Glutamatergic neuron (in vitro differentiated cells): Measurements from ENCODE around the gene C1QTNF12. TPM values are rescaled to one million over a fixed set of nuclear protein-coding genes. Genes with fewer than 3 reads are reported as not detected.

Source experiments
- DNase-seq: peaks from one replicate; pipeline ENCODE4 v3.0.0; 2022
- H3K27ac Mint-ChIP-seq: one replicate; pipeline ENCODE4 v1.8.0; 2020; ENCODE audit warnings: mild to moderate bottlenecking, mixed read lengths, inconsistent platforms; ENCODE audit not compliant: unreplicated experiment
- H3K27me3 Mint-ChIP-seq: one replicate; pipeline ENCODE4 v1.8.0; 2020; ENCODE audit warnings: mild to moderate bottlenecking, moderate library complexity, mixed read lengths, inconsistent platforms; ENCODE audit not compliant: unreplicated experiment
- H3K36me3 Mint-ChIP-seq: one replicate; pipeline ENCODE4 v1.8.0; 2020; ENCODE audit warnings: mild to moderate bottlenecking, mixed read lengths, inconsistent platforms; ENCODE audit not compliant: unreplicated experiment
- H3K4me1 Mint-ChIP-seq: one replicate; pipeline ENCODE4 v1.8.0; 2020; ENCODE audit warnings: mild to moderate bottlenecking, low read depth, mixed read lengths, inconsistent platforms; ENCODE audit not compliant: unreplicated experiment
- H3K4me3 Mint-ChIP-seq: one replicate; pipeline ENCODE4 v1.8.0; 2020; ENCODE audit warnings: mild to moderate bottlenecking, mixed read lengths, inconsistent platforms; ENCODE audit not compliant: unreplicated experiment
- H3K9me3 Mint-ChIP-seq: one replicate; pipeline ENCODE4 v1.8.0; 2020; ENCODE audit warnings: mild to moderate bottlenecking, moderate library complexity, mixed read lengths, inconsistent platforms; ENCODE audit not compliant: unreplicated experiment
- total RNA-seq: library from RNA; stranded (reverse); fragmentation: NEBNext Ultra II Directional; extraction: Animal tissue kit (Norgen Biotek cat#: 25700); gene quantifications from one replicate; pipeline ENCODE4 v1.2.1, GENCODE V29; 2021; ENCODE audit not compliant: unreplicated experiment
- TF ChIP-seq, protein P1 (sequence below): fragments of 200-600 bp; sonication (generic); IDR thresholded peaks from one replicate; pipeline ENCODE4 v1.5.0; 2021; ENCODE audit not compliant: partially characterized antibody, unreplicated experiment

The C1QTNF12 gene
- total RNA-seq, 1 donor from 2014 or later: 9.1 TPM

DNA sequence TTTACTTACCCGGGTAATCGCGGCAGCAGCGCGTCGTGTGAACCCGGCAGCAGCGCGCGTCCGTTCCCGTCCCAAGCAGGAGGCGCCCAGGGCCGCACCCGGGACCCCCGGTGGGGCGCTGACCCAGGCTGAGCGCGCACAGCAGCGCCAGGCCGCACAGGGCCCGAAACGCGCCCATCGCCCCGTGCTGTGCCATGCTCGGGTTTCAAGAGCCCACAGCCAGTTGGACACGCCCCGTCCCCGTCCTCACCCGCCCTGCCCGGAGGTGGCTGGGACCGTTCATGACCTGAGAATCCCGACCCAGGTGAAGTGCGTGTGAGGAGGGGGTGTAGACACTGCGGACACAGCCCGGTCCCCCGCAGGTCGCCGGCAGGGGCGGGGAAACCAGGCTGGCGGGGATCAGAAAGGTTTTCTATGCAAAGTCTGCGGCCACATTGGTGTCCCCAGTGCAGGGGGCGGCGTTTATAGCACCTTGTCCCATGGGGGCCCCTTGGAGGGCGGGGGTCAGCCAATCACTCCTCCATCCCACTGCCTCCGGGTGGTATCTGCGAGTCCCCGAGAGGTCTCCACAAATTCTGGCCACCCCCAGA is 40.1 kb downstream of the C1QTNF12 start, which contains the start of gene TNFRSF18:
TSS of gene TNFRSF18 (minus strand) at position 217 of the 590 bp plus-strand sequence. CDS start at position 196, 21 bp downstream.
- peak; percentile 18 for DNase-seq
- H3K9me3 Mint-ChIP-seq: peaks cover 5% of the 10 kb centered on the region
- no peak within 1 kb of the TSS for H3K4me3 Mint-ChIP-seq

DNA sequence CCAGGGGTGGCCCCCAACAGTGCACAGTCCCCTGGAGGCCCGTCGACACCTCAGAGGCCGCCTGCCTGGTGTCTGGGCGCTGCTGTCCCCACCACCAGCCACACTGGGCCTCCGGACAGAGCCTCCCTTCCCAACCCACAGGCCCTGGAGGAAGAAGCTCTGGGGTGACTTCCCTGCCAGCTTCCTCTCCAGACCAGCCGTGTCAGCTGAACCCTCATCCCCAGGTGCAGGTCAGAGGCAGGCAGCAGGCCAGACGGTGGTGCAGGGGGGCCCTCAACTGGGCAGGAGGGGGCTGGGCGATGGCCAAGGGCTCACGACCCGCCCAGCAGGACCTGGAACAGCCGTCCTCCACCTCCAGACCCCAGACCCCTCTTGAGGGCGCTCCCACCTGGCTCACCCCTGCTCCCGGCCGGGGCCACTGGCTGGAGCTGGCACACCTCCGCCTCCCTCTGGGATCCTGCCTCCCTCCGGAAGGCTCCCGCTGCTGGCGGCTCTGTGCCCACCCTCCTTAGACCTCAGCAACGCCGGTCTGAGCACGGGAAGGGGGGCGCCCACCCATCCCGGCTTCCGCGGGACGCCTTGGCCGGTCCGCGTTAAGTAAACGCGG is 40.6 kb downstream of the C1QTNF12 start:
- Mint-ChIP-seq H3K4me1 (peaks cover 8% of the 10 kb centered on the region), H3K9me3 (peaks cover 5% of the 10 kb centered on the region), H3K36me3 (no peaks in the 10 kb centered on the region), H3K27ac (no peak overlapping the region), H3K4me3 (no peak overlapping the region), H3K27me3 (peaks cover 6% of the 10 kb centered on the region)
- peak; percentile 17 for DNase-seq
- TF ChIP-seq, protein P1, sequence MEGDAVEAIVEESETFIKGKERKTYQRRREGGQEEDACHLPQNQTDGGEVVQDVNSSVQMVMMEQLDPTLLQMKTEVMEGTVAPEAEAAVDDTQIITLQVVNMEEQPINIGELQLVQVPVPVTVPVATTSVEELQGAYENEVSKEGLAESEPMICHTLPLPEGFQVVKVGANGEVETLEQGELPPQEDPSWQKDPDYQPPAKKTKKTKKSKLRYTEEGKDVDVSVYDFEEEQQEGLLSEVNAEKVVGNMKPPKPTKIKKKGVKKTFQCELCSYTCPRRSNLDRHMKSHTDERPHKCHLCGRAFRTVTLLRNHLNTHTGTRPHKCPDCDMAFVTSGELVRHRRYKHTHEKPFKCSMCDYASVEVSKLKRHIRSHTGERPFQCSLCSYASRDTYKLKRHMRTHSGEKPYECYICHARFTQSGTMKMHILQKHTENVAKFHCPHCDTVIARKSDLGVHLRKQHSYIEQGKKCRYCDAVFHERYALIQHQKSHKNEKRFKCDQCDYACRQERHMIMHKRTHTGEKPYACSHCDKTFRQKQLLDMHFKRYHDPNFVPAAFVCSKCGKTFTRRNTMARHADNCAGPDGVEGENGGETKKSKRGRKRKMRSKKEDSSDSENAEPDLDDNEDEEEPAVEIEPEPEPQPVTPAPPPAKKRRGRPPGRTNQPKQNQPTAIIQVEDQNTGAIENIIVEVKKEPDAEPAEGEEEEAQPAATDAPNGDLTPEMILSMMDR: no peak

More for the DNA sequence above, 40.1 kb downstream of the C1QTNF12 start, which contains the start of gene TNFRSF18:
- no peaks in the 10 kb centered on the region for H3K36me3 Mint-ChIP-seq
- peaks cover 6% of the 10 kb centered on the region for H3K27me3 Mint-ChIP-seq
- H3K27ac Mint-ChIP-seq: peak within 1 kb of the TSS; percentile 33
- TF ChIP-seq, protein P1: no peak
- H3K4me1 Mint-ChIP-seq: peaks cover 10% of the 10 kb centered on the region

DNA sequence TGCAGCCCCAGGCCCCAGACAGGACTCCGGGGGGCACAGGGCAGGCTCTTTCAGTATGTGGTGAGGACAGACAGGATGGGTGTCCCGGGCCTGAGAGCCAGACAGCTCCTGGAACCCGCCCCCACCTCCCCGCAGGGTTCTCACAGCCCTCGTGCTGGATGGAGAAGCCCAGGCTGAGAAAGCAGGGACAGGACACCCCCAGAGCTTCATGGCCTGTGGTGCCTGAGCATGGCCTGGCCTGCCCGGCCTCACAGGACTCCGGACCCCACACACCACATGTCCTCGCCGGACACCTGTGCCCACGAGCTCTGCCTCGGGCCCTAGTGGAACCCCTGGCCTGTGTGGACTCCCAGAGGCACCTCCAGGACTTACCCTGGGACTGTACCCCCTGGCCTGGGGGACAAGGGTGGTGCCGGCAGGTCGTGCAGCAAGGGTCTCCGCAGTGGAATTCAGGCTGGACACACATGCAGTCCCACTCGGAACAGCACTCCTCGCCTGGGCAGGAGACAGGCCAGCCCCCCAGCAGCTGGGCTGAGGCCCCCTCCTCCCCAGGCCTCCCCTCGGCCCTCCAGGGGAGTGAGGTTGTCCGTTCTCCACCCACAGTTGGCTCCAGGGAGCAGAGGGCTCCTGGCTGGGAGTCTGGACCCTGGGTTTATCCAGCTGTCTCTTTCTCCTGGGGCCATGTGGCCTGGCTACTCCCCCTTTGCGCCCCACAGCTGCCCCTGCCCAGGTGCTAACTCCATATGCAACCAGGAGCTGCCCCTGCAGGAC is 41.3 kb downstream of the C1QTNF12 start:
- H3K4me1 Mint-ChIP-seq: peaks cover 6% of the 10 kb centered on the region
- peaks cover 5% of the 10 kb centered on the region for H3K9me3 Mint-ChIP-seq
- DNase-seq: peak; percentile 17
- H3K27ac Mint-ChIP-seq: no peak overlapping the region
- H3K36me3 Mint-ChIP-seq: no peaks in the 10 kb centered on the region
- H3K27me3 Mint-ChIP-seq: peaks cover 6% of the 10 kb centered on the region
- TF ChIP-seq, protein P1: no peak
- no peak overlapping the region for H3K4me3 Mint-ChIP-seq

DNA sequence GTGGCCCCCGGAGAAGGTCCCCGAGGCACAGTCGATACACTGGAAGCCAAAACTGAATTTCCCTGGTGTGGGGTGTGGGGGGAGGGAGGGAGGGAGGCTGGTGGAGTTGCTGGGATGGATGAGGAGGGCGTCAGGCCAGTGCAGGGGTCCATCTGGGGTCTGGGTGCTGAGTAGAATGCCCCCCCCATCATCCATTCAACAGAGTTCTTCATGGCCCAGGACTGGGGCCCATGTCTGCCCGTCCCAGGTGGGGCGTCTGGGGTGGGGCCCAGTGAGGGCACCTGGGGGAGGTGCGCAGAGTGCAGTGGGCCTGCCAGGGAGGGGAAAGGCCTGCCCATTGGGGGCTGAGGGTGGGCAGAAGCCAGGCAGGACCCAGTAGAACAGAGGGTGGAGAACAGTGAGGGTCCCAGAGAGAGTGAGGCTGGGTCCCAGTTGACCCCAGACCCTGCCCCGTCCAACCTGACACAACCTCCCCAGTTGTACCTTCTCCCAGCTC is 42.0 kb downstream of the C1QTNF12 start:
- no peak overlapping the region for H3K4me3 Mint-ChIP-seq
- DNase-seq: peak; percentile 16
- peaks cover 5% of the 10 kb centered on the region for H3K4me1 Mint-ChIP-seq
- peaks cover 6% of the 10 kb centered on the region for H3K27me3 Mint-ChIP-seq
- H3K9me3 Mint-ChIP-seq: peaks cover 5% of the 10 kb centered on the region
- no peak overlapping the region for H3K27ac Mint-ChIP-seq
- TF ChIP-seq, protein P1: no peak
- no peaks in the 10 kb centered on the region for H3K36me3 Mint-ChIP-seq
